Gastrocnemius medialis (tissue), 4 donors: ENCODE measurements around the gene TIMM8A. TPM values are rescaled to one million over a fixed set of nuclear protein-coding genes. Genes with fewer than 3 reads are reported as not detected.

Source experiments
- ATAC-seq, 2 donors: fragments of 150-250 bp; one replicate each; pipeline ENCODE4 v1.9.1; 2016
- DNase-seq, 2 donors: peaks; one replicate each; pipeline ENCODE4 v3.0.0-alpha.2; 2019
- H3K27ac ChIP-seq, 4 donors: fragments of 200-600 bp; sonication (generic); 1 replicate in 1 of 4; 2 replicates in 3 of 4; pipeline ENCODE4 v1.5.1; 2016 to 2018; ENCODE audit warnings: mild to moderate bottlenecking in 2 of 4, moderate library complexity in 1 of 4
- H3K27me3 ChIP-seq, 3 donors: fragments of 200-600 bp; sonication (generic) in 2 of 3; 1 replicate in 1 of 3; 2 replicates in 2 of 3; pipeline versions ENCODE4 v1.5.1 to v1.6.0; 2016 to 2019; ENCODE audit warnings: mild to moderate bottlenecking in 1 of 3, moderate library complexity in 1 of 3
- H3K36me3 ChIP-seq, 2 donors: fragments of 200-600 bp; sonication (generic) in 1 of 2; one replicate each; pipeline ENCODE4 v1.5.1; 2017 to 2018
- H3K4me1 ChIP-seq, 2 donors: fragments of 200-600 bp; sonication (generic) in 1 of 2; one replicate each; pipeline ENCODE4 v1.5.1; 2016 to 2017; ENCODE audit warnings: mild to moderate bottlenecking in 2 of 2
- H3K4me3 ChIP-seq, 4 donors: fragments of 200-600 bp; sonication (generic) in 3 of 4; 1 replicate in 1 of 4; 2 replicates in 3 of 4; pipeline ENCODE4 v1.5.1; 2016 to 2019; ENCODE audit warnings: mild to moderate bottlenecking in 2 of 4
- H3K9me3 ChIP-seq, 3 donors: fragments of 200-600 bp; sonication (generic) in 2 of 3; 1 replicate in 1 of 3; 2 replicates in 2 of 3; pipeline ENCODE4 v1.5.1; 2016 to 2019
- CTCF ChIP-seq, 5 experiments: fragments of 450-650 bp in 3 of 5; fragments of 200-600 bp in 2 of 5; sonication (generic) in 2 of 5; IDR thresholded peaks in 4 of 5; conservative IDR thresholded peaks in 1 of 5; 1 replicate in 4 of 5; 2 replicates in 1 of 5; pipeline ENCODE4 v1.5.1; 2016 to 2019; ENCODE audit warnings: antibody characterized with exemption in 5 of 5, mild to moderate bottlenecking in 3 of 5, moderate library complexity in 3 of 5
- POLR2A ChIP-seq, 2 donors: fragments of 450-650 bp; IDR thresholded peaks; one replicate each; pipeline ENCODE4 v1.6.1; 2017; ENCODE audit warnings: antibody characterized with exemption in 2 of 2, mild to moderate bottlenecking in 2 of 2, moderate library complexity in 2 of 2
- in situ Hi-C, 4 donors: fragments of 200-750 bp; cut with MboI; loops; one replicate each; pipeline versions ENCODE4 v1.15.0 to v1.8.0; 2017; ENCODE audit warnings: low sequenced_read_pairs in 4 of 4
- intact Hi-C: fragments of 100-400 bp; cut with DNase I; formaldehyde crosslinking; loops from one replicate; pipeline ENCODE4 v1.15.1; 2023; ENCODE audit warnings: low total_unique reads
- total RNA-seq, 4 donors: library from RNA; depleted of rRNA; stranded (reverse); fragments of >200 nt; gene quantifications; one replicate each; pipeline versions ENCODE4 v1.1.0 to v1.2.3, GENCODE V29; 2016

The TIMM8A gene
- total RNA-seq, 4 donors from 2014 or later, result 1.9 to 9.5 (median 4.9) TPM

GRCh38 chrX:101385795-101386541 lies 37.4 kb upstream of the TIMM8A start, which contains the start of gene BTK:
Gene BTK (minus strand): TSS chrX:101386191. CDS start chrX:101375284, 10,907 bp downstream.
- DNase-seq (no peak), ATAC-seq (no peak)
- in situ Hi-C loops (no loop called here), intact Hi-C loops (no loop called here)
- Histone ChIP-seq H3K36me3 (no peaks in the 10 kb centered on the region), H3K4me3 (peak within 1 kb of the TSS in 1 of 4 donors; percentile 11), H3K27ac (no peak within 1 kb of the TSS), H3K4me1 (no peaks in the 10 kb centered on the region), H3K9me3 (no peaks in the 10 kb centered on the region), H3K27me3 (no peaks in the 10 kb centered on the region)
- TF ChIP-seq CTCF (IDR thresholded peaks at IDR 0.05 in 4 of 5, conservative IDR thresholded peaks at IDR 0.05 in 1 of 5), result no peak
- TF ChIP-seq POLR2A (IDR thresholded peaks at IDR 0.05), result no peak

GRCh38 chrX:101385026-101385684 lies 36.6 kb upstream of the TIMM8A start:
- Histone ChIP-seq H3K27ac (no peak overlapping the region), H3K4me3 (no peak overlapping the region)
- TF ChIP-seq POLR2A (IDR thresholded peaks at IDR 0.05) (no peak), CTCF (IDR thresholded peaks at IDR 0.05 in 4 of 5, conservative IDR thresholded peaks at IDR 0.05 in 1 of 5) (no peak)

GRCh38 chrX:101383679-101384205 lies 35.2 kb upstream of the TIMM8A start:
- Histone ChIP-seq H3K4me1 (no peaks in the 10 kb centered on the region), H3K27me3 (no peaks in the 10 kb centered on the region), H3K9me3 (no peaks in the 10 kb centered on the region), H3K27ac (no peak overlapping the region), H3K36me3 (no peaks in the 10 kb centered on the region), H3K4me3 (no peak overlapping the region)
- no peak for DNase-seq
- TF ChIP-seq CTCF (IDR thresholded peaks at IDR 0.05 in 4 of 5, conservative IDR thresholded peaks at IDR 0.05 in 1 of 5), result no peak
- TF ChIP-seq POLR2A (IDR thresholded peaks at IDR 0.05), result no peak
- intact Hi-C loops, result no loop called here
- no peak for ATAC-seq
- in situ Hi-C loops, result no loop called here

More at GRCh38 chrX:101385026-101385684, 36.6 kb upstream of the TIMM8A start:
- no peak for DNase-seq
- Histone ChIP-seq H3K36me3 (no peaks in the 10 kb centered on the region), H3K9me3 (no peaks in the 10 kb centered on the region), H3K27me3 (no peaks in the 10 kb centered on the region), H3K4me1 (no peaks in the 10 kb centered on the region)
- no peak for ATAC-seq
- intact Hi-C loops, result no loop called here
- in situ Hi-C loops, result no loop called here

- TF ChIP-seq POLR2A (IDR thresholded peaks at IDR 0.05) (no peak), CTCF (IDR thresholded peaks at IDR 0.05 in 4 of 5, conservative IDR thresholded peaks at IDR 0.05 in 1 of 5) (no peak)
- no peak for DNase-seq
- intact Hi-C loops (no loop called here), in situ Hi-C loops (no loop called here)
- no peak overlapping the region for H3K27ac ChIP-seq
- H3K4me1 ChIP-seq, result no peaks in the 10 kb centered on the region
- no peaks in the 10 kb centered on the region for H3K36me3 ChIP-seq
- no peak overlapping the region for H3K4me3 ChIP-seq
- no peaks in the 10 kb centered on the region for H3K9me3 ChIP-seq
- H3K27me3 ChIP-seq, result no peaks in the 10 kb centered on the region
- no peak for ATAC-seq
Observed at GRCh38 chrX:101377547-101377946, 29.0 kb upstream of the TIMM8A start.
